Activated effector memory CD4-positive, alpha-beta T cell treated with anti-CD3 and anti-CD28 coated beads, Interleukin-2, amount 50 U/mL, for 16 hours (primary cell): ENCODE measurements around the gene METAP1.
"Not testable (repeated sequence)": the region's sequence is repeated elsewhere in the genome, so short reads cannot be mapped to it uniquely, and the experiment has no call there.

ENCODE experiments used
- DNase-seq: peaks from one replicate; pipeline ENCODE4 v3.0.0-alpha.2; 2020

The METAP1 gene

GRCh38 chr4:98998551-98998950, 3.0 kb downstream of the METAP1 start:
- DNase-seq, result no peak

GRCh38 chr4:99002279-99002678, 6.8 kb downstream of the METAP1 start:
- no peak for DNase-seq

DNA sequence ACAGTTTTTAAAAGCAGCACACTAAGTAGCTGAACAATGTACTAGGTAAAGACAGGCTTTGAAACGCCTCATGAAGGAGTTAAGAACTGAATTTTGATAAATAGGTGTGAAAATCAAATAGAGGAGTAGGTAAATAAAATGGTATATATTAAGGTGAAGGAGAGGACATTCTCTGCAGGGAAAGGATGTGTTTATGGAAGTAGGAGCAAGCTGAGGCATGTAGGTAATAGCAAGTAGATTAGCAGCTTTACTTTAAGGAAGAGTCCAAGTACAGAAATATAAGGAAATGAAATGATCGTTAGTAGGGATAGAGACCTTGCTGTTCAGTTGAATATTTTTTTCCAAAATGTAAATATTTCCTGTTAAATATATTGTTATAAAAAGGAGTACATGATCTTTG, 12.5 kb downstream of the METAP1 start:
- no peak for DNase-seq

GRCh38 chr4:99011910-99012309, 16.4 kb downstream of the METAP1 start:
- DNase-seq, result no peak

DNA sequence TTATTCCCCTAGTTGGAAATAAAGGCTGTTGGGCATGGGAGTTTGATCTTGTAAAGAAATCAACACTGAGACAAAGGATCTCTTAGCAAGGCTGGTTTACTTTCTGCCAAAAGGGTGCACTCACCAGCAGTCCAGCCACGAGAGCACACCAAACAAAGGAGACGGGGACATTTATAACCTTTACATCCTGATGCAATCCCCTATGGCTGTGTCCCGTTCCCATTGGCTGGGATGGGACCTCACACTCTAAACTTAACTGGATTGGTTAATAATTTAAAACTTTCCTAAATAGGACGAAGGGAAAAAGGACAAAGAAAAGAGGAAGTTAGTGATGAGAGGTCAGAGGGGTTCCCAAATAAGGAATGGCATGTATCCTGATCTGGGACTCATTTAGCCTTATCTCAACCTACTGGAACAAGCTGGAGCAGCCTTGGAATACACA, 17.9 kb downstream of the METAP1 start:
- DNase-seq, result no peak

GRCh38 chr4:99013884-99014523, 18.5 kb downstream of the METAP1 start:
- DNase-seq, result no peak

- DNase-seq, result no peak
Measured at GRCh38 chr4:99021386-99021785, 25.9 kb downstream of the METAP1 start.

DNA sequence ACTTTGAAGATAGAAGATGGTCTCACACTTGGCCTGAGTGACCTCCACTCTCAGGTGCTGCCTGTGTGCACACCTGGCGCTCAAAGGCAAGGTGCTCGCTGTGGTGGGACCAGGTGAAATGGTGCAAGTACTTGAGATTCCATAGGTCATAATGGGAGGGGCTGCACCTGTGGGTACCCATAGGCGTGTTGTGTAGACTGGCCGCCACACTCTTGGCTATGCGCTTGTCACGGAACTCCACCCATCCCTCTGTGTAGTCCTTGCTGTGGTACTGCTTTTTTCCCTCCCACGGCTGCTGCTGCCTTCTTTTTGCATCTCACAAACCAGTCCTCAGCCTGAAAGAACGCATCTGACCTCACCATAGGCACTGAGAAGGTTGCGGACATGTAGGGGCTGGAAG, 27.0 kb downstream of the METAP1 start:
- no peak for DNase-seq

DNA sequence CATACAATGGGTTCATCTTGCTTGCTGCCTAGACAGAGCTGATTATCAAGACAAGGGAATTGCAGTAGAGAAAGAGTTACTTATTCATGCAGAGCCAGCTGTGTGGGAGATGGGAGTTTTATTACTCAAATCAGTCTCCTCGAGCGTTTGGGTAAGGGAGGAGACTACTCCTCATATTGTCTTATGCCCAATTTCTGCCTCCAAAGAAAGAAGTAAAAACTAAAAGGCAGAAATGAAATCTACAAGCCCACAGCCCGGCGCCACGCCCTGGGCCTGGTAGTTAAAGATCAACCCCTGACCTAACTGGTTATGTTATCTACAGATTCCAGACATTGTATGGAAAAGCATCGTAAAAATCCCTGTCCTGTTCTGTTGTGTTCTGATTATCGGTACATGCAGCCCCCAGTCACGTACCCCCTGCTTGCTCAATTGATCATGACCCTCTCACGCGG, 28.3 kb downstream of the METAP1 start:
- not testable (repeated sequence) for DNase-seq

- no peak for DNase-seq
Measured at GRCh38 chr4:99024481-99025275, 29.2 kb downstream of the METAP1 start.

GRCh38 chr4:99025506-99025905, 30.0 kb downstream of the METAP1 start:
- no peak for DNase-seq

DNA sequence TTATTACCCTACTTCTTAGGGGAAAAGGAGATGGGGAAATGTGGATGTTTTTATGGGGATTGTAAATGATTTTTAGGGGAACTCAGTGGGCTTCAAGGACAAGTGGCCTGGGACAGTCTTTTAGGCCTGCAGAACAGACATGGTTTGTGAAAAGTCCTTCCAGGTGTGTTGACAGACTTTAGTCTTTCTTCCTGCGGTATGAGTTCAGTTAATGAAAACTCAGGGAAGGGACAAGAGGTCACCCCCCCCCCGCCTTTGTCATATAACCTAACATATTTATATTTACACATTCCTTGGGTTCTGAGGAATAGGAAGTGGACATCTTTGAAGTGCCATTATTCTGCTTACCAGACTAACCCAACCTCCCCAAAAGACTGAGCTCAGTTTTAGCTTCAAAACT, 31.8 kb downstream of the METAP1 start:
- DNase-seq, result no peak

GRCh38 chr4:99028187-99028586, 32.7 kb downstream of the METAP1 start:
- DNase-seq, result no peak

- DNase-seq, result no peak
Measured at GRCh38 chr4:99029018-99029735, 33.7 kb downstream of the METAP1 start.

- DNase-seq, result no peak
Measured at GRCh38 chr4:99029852-99030251, 34.3 kb downstream of the METAP1 start.

DNA sequence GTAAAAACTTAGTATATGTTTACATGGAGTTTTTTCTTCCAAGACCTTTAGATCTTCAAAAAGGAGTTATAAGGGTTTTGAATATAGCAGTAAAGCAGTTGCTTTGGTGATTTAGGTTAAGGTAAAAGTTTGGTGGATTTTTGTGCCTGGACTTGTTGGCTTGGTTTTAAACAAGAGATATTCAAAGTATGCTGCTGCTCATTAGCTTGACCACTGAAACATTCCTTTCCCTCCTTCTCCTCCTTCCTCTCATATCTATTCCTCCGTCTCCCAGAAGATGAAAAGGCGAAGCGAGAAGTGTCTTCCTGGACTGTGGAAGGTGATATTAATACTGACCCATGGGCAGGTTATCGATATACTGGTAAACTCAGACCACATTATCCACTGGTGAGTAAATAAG, 38.4 kb downstream of the METAP1 start:
- DNase-seq, result no peak

DNA sequence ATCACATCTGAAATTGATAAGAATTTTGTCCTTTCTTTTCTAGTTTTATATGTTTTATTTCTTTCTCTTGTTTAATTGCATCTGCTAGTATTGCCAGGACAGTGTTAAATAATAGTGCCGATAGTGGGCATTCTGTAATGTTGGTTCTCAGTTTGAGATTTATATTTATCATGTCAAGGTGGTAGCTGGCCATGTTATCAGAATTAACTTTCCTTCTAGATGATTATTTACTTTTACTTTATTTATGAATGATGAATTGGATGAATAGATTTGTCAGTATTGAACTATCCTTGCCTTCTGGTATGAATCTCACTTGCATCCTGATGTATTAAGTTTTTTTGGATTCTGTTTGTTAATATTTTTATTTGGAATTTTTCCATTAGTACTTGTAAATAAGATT, 42.7 kb downstream of the METAP1 start:
- no peak for DNase-seq

GRCh38 chr4:99043346-99043745, 47.8 kb downstream of the METAP1 start:
- no peak for DNase-seq

- no peak for DNase-seq
Measured at GRCh38 chr4:99047710-99048109, 52.2 kb downstream of the METAP1 start.

GRCh38 chr4:99052902-99053301, 57.4 kb downstream of the METAP1 start:
- no peak for DNase-seq

GRCh38 chr4:99054428-99054994, 59.0 kb downstream of the METAP1 start:
- DNase-seq, result no peak

DNA sequence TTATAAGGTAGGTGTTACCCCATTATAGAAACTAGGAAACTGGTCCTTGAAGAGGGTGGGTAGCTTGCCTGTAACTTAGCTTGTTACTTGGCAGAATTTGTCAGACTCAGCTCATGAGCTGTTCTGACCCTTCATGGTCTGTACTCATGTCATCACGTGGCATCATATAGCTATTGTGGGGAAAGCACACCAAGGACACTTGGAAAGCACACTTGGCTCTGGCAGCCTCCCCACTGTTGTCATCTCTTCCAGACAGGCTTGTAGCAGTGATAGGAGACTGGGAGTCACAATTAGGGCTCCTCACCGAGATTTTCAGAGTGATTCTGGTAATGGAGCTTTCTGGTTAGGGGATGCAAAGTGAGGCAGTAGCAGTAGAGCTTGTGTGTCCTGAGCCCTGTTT, 62.7 kb downstream of the METAP1 start:
- no peak for DNase-seq

DNA sequence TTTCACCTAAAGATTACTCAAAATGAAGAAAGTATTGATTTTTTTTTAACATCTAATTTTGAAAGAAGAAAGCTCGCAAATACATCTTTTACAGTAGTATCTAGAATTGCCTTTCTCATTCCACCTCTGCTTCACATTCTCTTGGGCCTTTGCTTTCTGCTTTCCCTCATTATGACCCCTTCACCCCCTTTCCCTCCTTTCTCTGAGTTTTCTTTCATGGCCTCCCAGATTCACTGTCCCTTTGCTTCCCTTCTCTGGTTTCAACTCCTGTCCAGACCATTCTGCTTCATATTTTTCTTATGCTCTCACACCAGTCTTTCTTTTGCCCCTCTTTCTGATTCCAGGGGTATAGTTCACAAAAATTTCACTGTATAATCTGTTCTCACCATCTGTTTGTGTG, 64.0 kb downstream of the METAP1 start:
- DNase-seq, result no peak
